WI38 (cell line): ENCODE measurements around the gene PPP6R1.
"Not testable (repeated sequence)": the region's sequence is repeated elsewhere in the genome, so short reads cannot be mapped to it uniquely, and the experiment has no call there.

Experiments
- H3K4me3 ChIP-seq: 2 replicates; pipeline ENCODE4 v1.5.1; 2011; ENCODE audit warnings: low read depth, mild to moderate bottlenecking, control low read depth, low read length
- TF ChIP-seq, protein P1 (sequence below): IDR thresholded peaks from 2 replicates; pipeline ENCODE4 v1.5.1; 2012; ENCODE audit warnings: low read depth, mild to moderate bottlenecking, control low read depth, low read length

The PPP6R1 gene

DNA sequence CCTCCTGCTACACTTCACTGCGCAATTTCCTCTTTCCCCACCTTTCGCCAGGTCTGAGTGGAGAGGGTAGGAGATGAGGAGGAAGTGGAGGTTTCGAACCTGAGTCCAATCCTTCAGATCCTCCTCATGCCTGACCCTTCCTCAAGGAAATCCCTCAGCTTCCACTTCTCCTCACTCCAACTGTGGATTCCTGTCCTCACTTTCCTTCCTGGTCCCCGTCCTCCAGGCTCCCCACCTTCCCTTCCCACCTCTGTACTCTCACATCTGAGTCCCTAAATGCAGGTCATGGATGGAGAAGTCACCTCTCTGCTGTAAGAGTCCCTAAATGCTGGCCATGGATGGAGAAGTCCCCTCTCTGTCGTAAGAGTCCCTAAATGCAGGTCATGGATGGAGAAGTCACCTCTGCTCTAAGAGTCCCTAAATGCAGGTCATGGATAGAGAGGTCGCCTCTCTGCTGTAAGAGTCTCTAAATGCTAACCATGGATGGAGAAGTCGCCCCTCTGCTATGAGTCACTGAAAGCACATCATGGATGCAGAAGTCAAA is 33.3 kb downstream of the PPP6R1 start:
- no peak overlapping the region for H3K4me3 ChIP-seq
- TF ChIP-seq, protein P1, sequence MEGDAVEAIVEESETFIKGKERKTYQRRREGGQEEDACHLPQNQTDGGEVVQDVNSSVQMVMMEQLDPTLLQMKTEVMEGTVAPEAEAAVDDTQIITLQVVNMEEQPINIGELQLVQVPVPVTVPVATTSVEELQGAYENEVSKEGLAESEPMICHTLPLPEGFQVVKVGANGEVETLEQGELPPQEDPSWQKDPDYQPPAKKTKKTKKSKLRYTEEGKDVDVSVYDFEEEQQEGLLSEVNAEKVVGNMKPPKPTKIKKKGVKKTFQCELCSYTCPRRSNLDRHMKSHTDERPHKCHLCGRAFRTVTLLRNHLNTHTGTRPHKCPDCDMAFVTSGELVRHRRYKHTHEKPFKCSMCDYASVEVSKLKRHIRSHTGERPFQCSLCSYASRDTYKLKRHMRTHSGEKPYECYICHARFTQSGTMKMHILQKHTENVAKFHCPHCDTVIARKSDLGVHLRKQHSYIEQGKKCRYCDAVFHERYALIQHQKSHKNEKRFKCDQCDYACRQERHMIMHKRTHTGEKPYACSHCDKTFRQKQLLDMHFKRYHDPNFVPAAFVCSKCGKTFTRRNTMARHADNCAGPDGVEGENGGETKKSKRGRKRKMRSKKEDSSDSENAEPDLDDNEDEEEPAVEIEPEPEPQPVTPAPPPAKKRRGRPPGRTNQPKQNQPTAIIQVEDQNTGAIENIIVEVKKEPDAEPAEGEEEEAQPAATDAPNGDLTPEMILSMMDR = no peak

DNA sequence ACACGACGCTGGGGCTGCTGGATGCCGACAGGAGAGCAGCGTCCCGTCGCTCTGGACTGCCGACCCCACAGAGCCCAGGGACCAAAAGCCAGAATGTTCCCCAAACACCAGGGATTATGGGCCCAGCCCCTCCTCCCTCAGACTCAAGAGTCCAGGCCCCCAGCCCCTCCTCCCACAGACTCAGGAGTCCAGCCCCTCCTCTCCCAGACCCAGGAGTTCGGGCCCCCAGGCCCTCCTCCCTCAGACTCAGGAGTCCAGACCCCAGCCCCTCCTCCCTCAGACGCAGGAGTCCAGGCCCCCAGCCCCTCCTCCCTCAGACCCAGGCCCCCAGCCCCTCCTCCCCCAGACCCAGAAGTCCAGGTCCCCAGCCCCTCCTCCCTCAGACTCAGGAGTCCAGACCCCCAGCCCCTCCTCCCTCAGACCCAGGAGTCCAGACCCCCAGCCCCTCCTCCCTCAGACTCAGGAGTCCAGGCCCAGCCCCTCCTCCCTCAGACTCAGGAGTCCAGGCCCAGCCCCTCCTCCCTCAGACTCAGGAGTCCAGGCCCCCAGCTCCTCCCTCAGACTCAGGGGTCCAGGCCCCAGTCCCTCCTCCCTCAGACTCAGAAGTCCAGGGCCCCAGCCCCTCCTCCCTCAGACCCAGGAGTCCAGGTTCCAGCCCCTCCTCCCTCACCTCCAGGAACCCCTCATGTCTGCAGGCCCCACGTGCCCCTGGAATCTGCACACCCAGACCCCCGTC is 34.0 kb downstream of the PPP6R1 start:
- not testable (repeated sequence) for H3K4me3 ChIP-seq

DNA sequence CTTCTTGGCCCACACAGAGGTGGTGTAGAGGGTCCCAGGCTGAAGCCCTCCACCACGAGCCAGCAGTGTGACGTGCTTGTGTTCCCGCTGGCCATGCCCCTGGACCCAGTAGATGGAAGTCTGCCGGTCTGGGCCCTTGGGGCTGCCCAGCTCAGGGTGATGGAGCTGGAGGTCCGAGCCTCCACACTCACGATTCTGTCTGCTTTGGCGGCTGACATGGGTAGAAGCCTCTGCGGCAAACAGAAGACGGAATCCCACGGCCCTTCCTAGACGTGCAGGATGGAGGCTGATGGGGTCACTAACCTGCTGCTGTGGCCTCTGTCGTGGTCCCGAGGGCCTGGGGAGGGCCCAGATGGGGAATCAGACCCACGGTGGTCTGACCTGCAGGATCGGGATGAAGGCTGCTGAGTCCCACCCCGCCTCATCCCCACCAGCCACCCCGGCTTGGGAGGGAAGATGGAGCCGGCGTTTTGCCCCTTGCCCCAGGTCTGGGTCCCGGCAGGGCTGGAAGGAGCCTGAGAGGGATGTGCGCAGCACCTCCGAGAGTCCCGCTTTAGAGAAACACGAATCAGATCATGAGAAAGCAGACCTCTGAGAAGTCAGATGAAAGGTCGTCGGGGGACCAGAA is 34.7 kb downstream of the PPP6R1 start:
- TF ChIP-seq, protein P1 = no peak

DNA sequence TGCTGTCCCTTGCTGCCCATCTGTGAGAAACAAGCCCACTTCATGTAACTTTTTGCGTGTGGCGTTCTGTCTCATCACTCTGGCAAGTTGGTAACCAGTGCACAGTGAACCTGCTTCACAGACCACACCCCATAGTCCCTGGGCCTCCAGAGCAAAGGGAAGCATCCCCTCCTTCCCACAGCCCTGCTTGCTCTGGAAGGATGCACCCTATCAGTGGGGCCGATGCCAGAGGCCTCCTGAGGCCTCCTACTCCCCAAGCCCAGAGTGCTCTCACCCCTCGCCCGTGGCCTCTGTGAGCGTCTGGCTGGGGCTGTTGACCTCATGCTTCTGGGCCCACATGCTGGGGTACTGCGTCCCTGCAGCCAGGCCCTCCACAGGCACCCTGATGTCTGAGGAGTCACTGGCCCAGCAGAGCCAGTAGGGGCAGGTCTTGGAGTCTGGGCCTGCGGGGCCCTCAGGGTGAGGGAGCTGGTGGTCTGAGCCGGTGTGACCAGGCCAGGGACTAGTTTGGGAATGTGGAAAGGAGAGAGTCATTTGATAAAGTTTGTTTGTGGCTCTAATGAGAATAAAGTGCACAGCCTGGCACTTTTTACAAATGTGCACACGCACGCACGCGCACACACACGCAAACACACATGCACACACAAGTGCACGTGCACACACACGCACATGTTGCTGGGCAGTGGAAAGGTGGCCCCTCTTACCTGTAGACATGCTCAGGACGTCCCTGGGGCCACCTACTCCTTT is 35.4 kb downstream of the PPP6R1 start:
- H3K4me3 ChIP-seq = no peak overlapping the region
- TF ChIP-seq, protein P1 = no peak

More for the DNA sequence above, 34.7 kb downstream of the PPP6R1 start:
- no peak overlapping the region for H3K4me3 ChIP-seq

DNA sequence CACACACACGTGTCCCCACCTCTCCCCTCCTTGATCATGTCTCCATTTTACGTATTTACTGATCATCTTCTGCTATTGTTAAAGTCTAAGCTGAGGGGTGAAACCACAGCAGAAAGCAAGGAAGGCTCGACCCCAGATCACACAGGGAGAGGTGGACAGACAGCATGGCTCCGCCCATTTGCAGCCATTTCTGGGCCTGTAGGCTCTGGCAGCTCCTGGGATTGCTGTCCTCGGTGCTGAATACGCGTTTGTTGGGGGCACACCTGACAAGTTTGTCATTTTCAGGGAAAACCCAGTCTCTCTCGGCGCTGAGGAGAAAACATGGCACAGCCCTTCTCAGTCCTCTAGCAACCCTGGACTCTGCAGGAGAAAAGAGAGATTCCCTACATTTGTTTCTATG is 38.3 kb downstream of the PPP6R1 start:
- TF ChIP-seq, protein P1 = no peak
- H3K4me3 ChIP-seq = no peak overlapping the region

DNA sequence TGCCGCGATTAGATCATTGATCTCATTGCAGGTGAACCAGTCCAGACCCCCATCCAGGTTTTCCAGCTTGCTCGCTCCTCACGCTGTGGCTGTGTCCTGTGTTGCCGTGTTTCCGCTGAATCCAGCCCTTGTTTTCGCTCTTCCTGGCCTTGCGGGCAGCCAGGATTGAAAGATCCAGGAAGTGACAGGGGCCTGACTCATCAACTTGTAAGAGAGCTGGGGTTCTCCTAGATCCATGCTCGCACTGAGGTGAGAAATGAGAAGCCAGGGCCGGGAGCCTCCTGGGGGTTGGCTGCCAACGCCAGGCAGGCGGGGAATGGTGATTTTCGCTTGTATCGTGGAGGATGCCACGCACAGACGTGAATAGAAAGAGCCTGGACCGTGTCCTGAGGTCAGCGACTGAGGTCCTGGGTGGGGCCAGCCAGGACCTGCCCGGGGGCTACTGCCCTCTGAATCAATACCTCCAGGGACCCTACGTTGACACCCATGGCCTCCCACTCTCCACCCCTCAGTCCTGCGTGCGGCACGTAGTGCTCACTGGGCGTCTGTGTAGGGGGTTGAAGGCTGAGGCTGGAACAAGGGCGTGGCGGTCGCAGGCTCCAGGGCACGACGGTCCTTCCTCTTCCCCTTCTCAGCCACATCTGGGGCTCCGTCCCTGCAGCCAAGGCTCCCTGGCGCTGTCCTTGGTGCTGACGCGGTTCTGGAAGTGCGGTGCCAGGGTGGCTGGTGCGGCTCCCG is 42.2 kb downstream of the PPP6R1 start:
- H3K4me3 ChIP-seq = peak overlapping the region; percentile 56
- TF ChIP-seq, protein P1 = no peak

DNA sequence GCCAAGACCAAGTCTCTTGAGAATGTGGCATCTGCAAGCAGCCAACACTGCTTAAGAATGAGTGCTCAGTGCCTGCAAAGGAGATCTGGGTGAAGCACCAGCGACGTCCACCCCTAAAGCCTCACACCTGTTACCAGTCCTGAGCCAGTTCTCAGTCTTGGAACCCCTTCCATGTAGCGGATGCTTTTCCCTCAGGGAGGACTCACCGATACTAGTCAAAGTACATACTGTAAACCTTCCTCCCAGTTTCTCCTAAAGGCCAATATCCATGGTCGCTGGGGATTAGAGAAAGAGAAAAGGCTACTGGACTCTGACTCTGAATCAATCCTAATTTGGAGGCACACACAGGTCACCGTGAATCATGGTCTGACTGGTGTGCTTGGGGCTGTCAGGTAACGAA is 45.3 kb downstream of the PPP6R1 start:
- TF ChIP-seq, protein P1 = no peak
- H3K4me3 ChIP-seq = no peak overlapping the region
